Esophagus squamous epithelium (tissue), 4 donors: Measurements from ENCODE around the gene TTC4.

ENCODE experiments used
- POLR2A ChIP-seq, 4 donors: fragments of 450-650 bp; IDR thresholded peaks; one replicate each; pipeline ENCODE4 v1.6.1; 2017; ENCODE audit warnings: antibody characterized with exemption in 4 of 4, mild to moderate bottlenecking in 4 of 4, moderate library complexity in 3 of 4
- TF ChIP-seq, protein P1 (sequence below), 6 experiments: fragments of 450-650 bp in 4 of 6; fragments of 200-600 bp in 2 of 6; sonication (generic) in 2 of 6; IDR thresholded peaks; one replicate each; pipeline ENCODE4 v1.5.1; 2016 to 2019; ENCODE audit warnings: antibody characterized with exemption in 6 of 6, mild to moderate bottlenecking in 4 of 6, moderate library complexity in 4 of 6

GRCh38 chr1:54745274-54745673, 29.6 kb downstream of the TTC4 start:
- TF ChIP-seq, protein P1, sequence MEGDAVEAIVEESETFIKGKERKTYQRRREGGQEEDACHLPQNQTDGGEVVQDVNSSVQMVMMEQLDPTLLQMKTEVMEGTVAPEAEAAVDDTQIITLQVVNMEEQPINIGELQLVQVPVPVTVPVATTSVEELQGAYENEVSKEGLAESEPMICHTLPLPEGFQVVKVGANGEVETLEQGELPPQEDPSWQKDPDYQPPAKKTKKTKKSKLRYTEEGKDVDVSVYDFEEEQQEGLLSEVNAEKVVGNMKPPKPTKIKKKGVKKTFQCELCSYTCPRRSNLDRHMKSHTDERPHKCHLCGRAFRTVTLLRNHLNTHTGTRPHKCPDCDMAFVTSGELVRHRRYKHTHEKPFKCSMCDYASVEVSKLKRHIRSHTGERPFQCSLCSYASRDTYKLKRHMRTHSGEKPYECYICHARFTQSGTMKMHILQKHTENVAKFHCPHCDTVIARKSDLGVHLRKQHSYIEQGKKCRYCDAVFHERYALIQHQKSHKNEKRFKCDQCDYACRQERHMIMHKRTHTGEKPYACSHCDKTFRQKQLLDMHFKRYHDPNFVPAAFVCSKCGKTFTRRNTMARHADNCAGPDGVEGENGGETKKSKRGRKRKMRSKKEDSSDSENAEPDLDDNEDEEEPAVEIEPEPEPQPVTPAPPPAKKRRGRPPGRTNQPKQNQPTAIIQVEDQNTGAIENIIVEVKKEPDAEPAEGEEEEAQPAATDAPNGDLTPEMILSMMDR (IDR thresholded peaks at IDR 0.05): no peak
- no peak for TF ChIP-seq POLR2A (IDR thresholded peaks at IDR 0.05)
